Measurements from ENCODE around the gene KIFC1. TPM values are rescaled to one million over a fixed set of nuclear protein-coding genes. Genes with fewer than 3 reads are reported as not detected.

KIFC1 gene
- total and polyA plus RNA-seq, 9 of the 15 experiments (the other 6 are each of a cell fraction or from before 2014, with no cell fraction given) = 1.3 to 95.2 (median 76.9) TPM

- TF ChIP-seq, protein P1, sequence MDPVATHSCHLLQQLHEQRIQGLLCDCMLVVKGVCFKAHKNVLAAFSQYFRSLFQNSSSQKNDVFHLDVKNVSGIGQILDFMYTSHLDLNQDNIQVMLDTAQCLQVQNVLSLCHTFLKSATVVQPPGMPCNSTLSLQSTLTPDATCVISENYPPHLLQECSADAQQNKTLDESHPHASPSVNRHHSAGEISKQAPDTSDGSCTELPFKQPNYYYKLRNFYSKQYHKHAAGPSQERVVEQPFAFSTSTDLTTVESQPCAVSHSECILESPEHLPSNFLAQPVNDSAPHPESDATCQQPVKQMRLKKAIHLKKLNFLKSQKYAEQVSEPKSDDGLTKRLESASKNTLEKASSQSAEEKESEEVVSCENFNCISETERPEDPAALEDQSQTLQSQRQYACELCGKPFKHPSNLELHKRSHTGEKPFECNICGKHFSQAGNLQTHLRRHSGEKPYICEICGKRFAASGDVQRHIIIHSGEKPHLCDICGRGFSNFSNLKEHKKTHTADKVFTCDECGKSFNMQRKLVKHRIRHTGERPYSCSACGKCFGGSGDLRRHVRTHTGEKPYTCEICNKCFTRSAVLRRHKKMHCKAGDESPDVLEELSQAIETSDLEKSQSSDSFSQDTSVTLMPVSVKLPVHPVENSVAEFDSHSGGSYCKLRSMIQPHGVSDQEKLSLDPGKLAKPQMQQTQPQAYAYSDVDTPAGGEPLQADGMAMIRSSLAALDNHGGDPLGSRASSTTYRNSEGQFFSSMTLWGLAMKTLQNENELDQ (CRISPR knock-in tag; IDR thresholded peaks at IDR 0.05; ENCODE audit: borderline replicate concordance) = peak; percentile 95
- TF ChIP-seq BRF1 (IDR thresholded peaks at IDR 0.05; ENCODE audit: borderline replicate concordance, extremely low read depth, insufficient read length) (no peak), RAD21 (CRISPR knock-in tag; conservative IDR thresholded peaks at IDR 0.05 in 1 of 2, IDR thresholded peaks at IDR 0.05 in 1 of 2) (peak in 1 of 2 experiments; percentile 26; a peak in 1 of 4 replicates), MXI1 (IDR thresholded peaks at IDR 0.05; ENCODE audit: low read depth, low read length) (peak; percentile 73; the same call in 1 of the 2 replicates), MAX (CRISPR knock-in tag; IDR thresholded peaks at IDR 0.05) (peak; percentile 100), ASH1L (IDR thresholded peaks at IDR 0.05; ENCODE audit: borderline replicate concordance, low read depth, partially characterized antibody) (peak; percentile 55), THRAP3 (IDR thresholded peaks at IDR 0.05; ENCODE audit: borderline replicate concordance) (peak; percentile 69; the same call in 1 of the 2 replicates), ZNF3 (CRISPR knock-in tag; IDR thresholded peaks at IDR 0.05) (no peak), FOXK2 (conservative IDR thresholded peaks at IDR 0.05 in 1 of 2, IDR thresholded peaks at IDR 0.05 in 1 of 2; ENCODE audit: low read depth in 2 of 2) (no peak), EGR1 (conservative IDR thresholded peaks at IDR 0.05) (peak; percentile 82), HDAC1 (IDR thresholded peaks at IDR 0.05) (peak in 1 of 2 experiments; percentile 89; a peak in 2 of 4 replicates), SAP30 (IDR thresholded peaks at IDR 0.05; ENCODE audit: borderline replicate concordance, insufficient read depth, low read depth, low read length, poor library complexity, severe bottlenecking) (peak; percentile 90), ZNF121 (CRISPR knock-in tag; conservative IDR thresholded peaks at IDR 0.05) (peak; percentile 55), NFE2L1 (tag; IDR thresholded peaks at IDR 0.05; ENCODE audit: borderline replicate concordance, low read depth) (no peak), XRCC4 (IDR thresholded peaks at IDR 0.05; ENCODE audit: extremely low read depth, insufficient read depth, insufficient read length) (no peak), SP2 (IDR thresholded peaks at IDR 0.05; ENCODE audit: extremely low read depth, low read depth, low read length, poor library complexity, severe bottlenecking) (no peak)
- TF ChIP-seq, protein P2, sequence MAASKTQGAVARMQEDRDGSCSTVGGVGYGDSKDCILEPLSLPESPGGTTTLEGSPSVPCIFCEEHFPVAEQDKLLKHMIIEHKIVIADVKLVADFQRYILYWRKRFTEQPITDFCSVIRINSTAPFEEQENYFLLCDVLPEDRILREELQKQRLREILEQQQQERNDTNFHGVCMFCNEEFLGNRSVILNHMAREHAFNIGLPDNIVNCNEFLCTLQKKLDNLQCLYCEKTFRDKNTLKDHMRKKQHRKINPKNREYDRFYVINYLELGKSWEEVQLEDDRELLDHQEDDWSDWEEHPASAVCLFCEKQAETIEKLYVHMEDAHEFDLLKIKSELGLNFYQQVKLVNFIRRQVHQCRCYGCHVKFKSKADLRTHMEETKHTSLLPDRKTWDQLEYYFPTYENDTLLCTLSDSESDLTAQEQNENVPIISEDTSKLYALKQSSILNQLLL (CRISPR knock-in tag; IDR thresholded peaks at IDR 0.05; ENCODE audit: borderline replicate concordance) = no peak
- TF ChIP-seq, protein P3, sequence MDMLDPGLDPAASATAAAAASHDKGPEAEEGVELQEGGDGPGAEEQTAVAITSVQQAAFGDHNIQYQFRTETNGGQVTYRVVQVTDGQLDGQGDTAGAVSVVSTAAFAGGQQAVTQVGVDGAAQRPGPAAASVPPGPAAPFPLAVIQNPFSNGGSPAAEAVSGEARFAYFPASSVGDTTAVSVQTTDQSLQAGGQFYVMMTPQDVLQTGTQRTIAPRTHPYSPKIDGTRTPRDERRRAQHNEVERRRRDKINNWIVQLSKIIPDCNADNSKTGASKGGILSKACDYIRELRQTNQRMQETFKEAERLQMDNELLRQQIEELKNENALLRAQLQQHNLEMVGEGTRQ (CRISPR knock-in tag; IDR thresholded peaks at IDR 0.05) = no peak
- TF ChIP-seq, protein P4, sequence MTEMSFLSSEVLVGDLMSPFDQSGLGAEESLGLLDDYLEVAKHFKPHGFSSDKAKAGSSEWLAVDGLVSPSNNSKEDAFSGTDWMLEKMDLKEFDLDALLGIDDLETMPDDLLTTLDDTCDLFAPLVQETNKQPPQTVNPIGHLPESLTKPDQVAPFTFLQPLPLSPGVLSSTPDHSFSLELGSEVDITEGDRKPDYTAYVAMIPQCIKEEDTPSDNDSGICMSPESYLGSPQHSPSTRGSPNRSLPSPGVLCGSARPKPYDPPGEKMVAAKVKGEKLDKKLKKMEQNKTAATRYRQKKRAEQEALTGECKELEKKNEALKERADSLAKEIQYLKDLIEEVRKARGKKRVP (CRISPR knock-in tag; IDR thresholded peaks at IDR 0.05) = 0 out of 2 replicates have a peak, but pooled peaks have one; percentile 11
These were observed 36.8 kb downstream of the KIFC1 start (continued) for GRCh38 chr6:33428224-33428965.
